H1 (cell line): ENCODE measurements around the gene FAHD1.

Experiments
- CREB1 ChIP-seq: IDR thresholded peaks from 2 replicates; pipeline ENCODE4 v1.6.1; 2012; ENCODE audit warnings: inconsistent platforms
- EP300 ChIP-seq, 2 experiments: IDR thresholded peaks; 1 replicate in 1 of 2; 2 replicates in 1 of 2; pipeline ENCODE4 v1.6.1; 2011 to 2012; ENCODE audit warnings: low read depth in 2 of 2, low read length in 2 of 2, mild to moderate bottlenecking in 2 of 2, borderline replicate concordance in 1 of 2, inconsistent platforms in 1 of 2, moderate library complexity in 1 of 2
- POLR2AphosphoS5 ChIP-seq: IDR thresholded peaks from 2 replicates; pipeline ENCODE4 v1.6.1; 2011; ENCODE audit warnings: low read depth, low read length

GRCh38 chr16:1823821-1824220 lies 3.2 kb upstream of the FAHD1 start:
- no peak for TF ChIP-seq EP300 (IDR thresholded peaks at IDR 0.05; ENCODE audit: borderline replicate concordance in 1 of 2, low read depth in 2 of 2, low read length in 2 of 2)
- TF ChIP-seq POLR2AphosphoS5, result no peak
- no peak; the same call in 1 of the 2 replicates for TF ChIP-seq CREB1
